Activated T-helper 9 cell treated with anti-CD3 and anti-CD28 coated beads, Interleukin-2, amount 50 U/mL, for 16 hours (primary cell): ENCODE results near the gene OAT.

ENCODE experiments used
- DNase-seq: peaks from one replicate; pipeline ENCODE4 v3.0.0-alpha.2; 2020; ENCODE audit warnings: low read depth

Gene OAT

GRCh38 chr10:124353896-124354295 is 64.8 kb downstream of the OAT start:
- DNase-seq = no peak

GRCh38 chr10:124353091-124353815 is 65.5 kb downstream of the OAT start:
- DNase-seq = no peak

GRCh38 chr10:124351481-124352220 is 67.1 kb downstream of the OAT start:
- DNase-seq = no peak

- no peak for DNase-seq
Measured at GRCh38 chr10:124350806-124351205, 67.9 kb downstream of the OAT start.

GRCh38 chr10:124349996-124350280 is 68.8 kb downstream of the OAT start:
- DNase-seq = no peak

- DNase-seq = no peak
Measured at GRCh38 chr10:124349231-124349995, 69.3 kb downstream of the OAT start.

- DNase-seq = no peak
Measured at GRCh38 chr10:124348801-124349200, 69.9 kb downstream of the OAT start.

GRCh38 chr10:124347956-124348355 is 70.8 kb downstream of the OAT start:
- DNase-seq = no peak
